Activated CD8-positive, alpha-beta memory T cell treated with anti-CD3 and anti-CD28 coated beads for 36 hours (primary cell): ENCODE measurements around the gene JAKMIP1. TPM values are rescaled to one million over a fixed set of nuclear protein-coding genes. Genes with fewer than 3 reads are reported as not detected.

Experiments
- CTCF ChIA-PET: fragments of 350-600 bp; sonication (Branson Sonifier 250); formaldehyde crosslinking; loops from one replicate; lab custom pipeline; 2021; ENCODE audit warnings: antibody characterized with exemption; lab: Charles Lee
- POLR2A ChIA-PET: fragments of 350-600 bp; sonication (Branson Sonifier 250); formaldehyde crosslinking; loops from one replicate; lab custom pipeline; 2021; ENCODE audit warnings: antibody characterized with exemption; lab: Charles Lee
- total RNA-seq, 2 experiments: library from RNA; stranded (reverse); gene quantifications; one replicate each; pipeline ENCODE4 v1.2.3, GENCODE V29; 2021

Gene JAKMIP1
- total RNA-seq, 2 experiments from 2014 or later, result 12.4 to 12.5 TPM

- ChIA-PET POLR2A (no interaction called here), CTCF (no interaction called here)
Observed at GRCh38 chr4:6193399-6193798, 7.0 kb downstream of the JAKMIP1 start.

- POLR2A ChIA-PET, result interaction anchor here (0.7 kb wide), 1 partner anchor 20 kb away, joined by 3 read pairs; no protein-coding TSS in a partner anchor
- CTCF ChIA-PET, result interaction anchor here (1.0 kb wide), 1 partner anchor 12 kb away, joined by 3 read pairs; no protein-coding TSS in a partner anchor
Observed at GRCh38 chr4:6192245-6192644, 8.1 kb downstream of the JAKMIP1 start.

GRCh38 chr4:6191448-6192130 lies 8.8 kb downstream of the JAKMIP1 start:
- ChIA-PET POLR2A (interaction anchor here (0.7 kb wide), 1 partner anchor 19 kb away, joined by 3 read pairs; no protein-coding TSS in a partner anchor), CTCF (interaction anchor here (1.0 kb wide), 1 partner anchor 57 kb away, joined by 4 read pairs; no protein-coding TSS in a partner anchor)

- CTCF ChIA-PET, result interaction anchor here (0.8 to 1.0 kb wide), 2 partner anchors 9 to 56 kb away, joined by 3 to 4 read pairs; no protein-coding TSS in a partner anchor
- POLR2A ChIA-PET, result no interaction called here
Observed at GRCh38 chr4:6190486-6190885, 9.9 kb downstream of the JAKMIP1 start.

GRCh38 chr4:6189511-6189910 lies 10.8 kb downstream of the JAKMIP1 start:
- POLR2A ChIA-PET, result no interaction called here
- CTCF ChIA-PET, result no interaction called here

GRCh38 chr4:6188687-6189305 lies 11.6 kb downstream of the JAKMIP1 start:
- POLR2A ChIA-PET, result no interaction called here
- CTCF ChIA-PET, result no interaction called here

- CTCF ChIA-PET, result interaction anchor here (1.0 to 2.1 kb wide), 2 partner anchors 15 to 50 kb away, joined by 3 to 5 read pairs; no protein-coding TSS in a partner anchor
Observed at GRCh38 chr4:6184169-6184568, 16.2 kb downstream of the JAKMIP1 start.

GRCh38 chr4:6183740-6184139 lies 16.6 kb downstream of the JAKMIP1 start:
- CTCF ChIA-PET, result interaction anchor here (1.0 to 2.1 kb wide), 2 partner anchors 15 to 49 kb away, joined by 3 to 5 read pairs; no protein-coding TSS in a partner anchor
- POLR2A ChIA-PET, result interaction anchor here (7.3 kb wide), 1 partner anchor 15 kb away, joined by 102 read pairs; the partner anchor contains the start of gene JAKMIP1

More at GRCh38 chr4:6184169-6184568, 16.2 kb downstream of the JAKMIP1 start:
- POLR2A ChIA-PET, result interaction anchor here (7.3 kb wide), 1 partner anchor 15 kb away, joined by 102 read pairs; the partner anchor contains the start of gene JAKMIP1

GRCh38 chr4:6182376-6183280 lies 17.7 kb downstream of the JAKMIP1 start:
- POLR2A ChIA-PET, result interaction anchor here (0.7 to 7.3 kb wide), 2 partner anchors 13 to 16 kb away, joined by 4 to 102 read pairs; partner anchors contain the start of gene JAKMIP1
- CTCF ChIA-PET, result interaction anchor here (1.5 to 3.2 kb wide), 2 partner anchors 16 to 145 kb away, joined by 3 to 14 read pairs; no protein-coding TSS in a partner anchor

- ChIA-PET POLR2A (interaction anchor here (1.5 to 7.3 kb wide), 2 partner anchors 15 to 18 kb away, joined by 3 to 102 read pairs; partner anchors contain the start of gene JAKMIP1), CTCF (interaction anchor here (0.5 to 3.2 kb wide), 6 partner anchors 9 to 146 kb away, joined by 3 to 14 read pairs (median 3); no protein-coding TSS in a partner anchor)
Observed at GRCh38 chr4:6180841-6181631, 19.3 kb downstream of the JAKMIP1 start.

- ChIA-PET CTCF (interaction anchor here (3.2 kb wide), 1 partner anchor 19 kb away, joined by 14 read pairs; no protein-coding TSS in a partner anchor), POLR2A (interaction anchor here (7.3 kb wide), 1 partner anchor 20 kb away, joined by 102 read pairs; the partner anchor contains the start of gene JAKMIP1)
Observed at GRCh38 chr4:6179362-6179761, 21.0 kb downstream of the JAKMIP1 start.

- POLR2A ChIA-PET, result interaction anchor here (7.3 kb wide), 1 partner anchor 20 kb away, joined by 102 read pairs; the partner anchor contains the start of gene JAKMIP1
- CTCF ChIA-PET, result no interaction called here
Observed at GRCh38 chr4:6178757-6179156, 21.6 kb downstream of the JAKMIP1 start.

- ChIA-PET CTCF (no interaction called here), POLR2A (interaction anchor here (7.3 kb wide), 1 partner anchor 21 kb away, joined by 102 read pairs; the partner anchor contains the start of gene JAKMIP1)
Observed at GRCh38 chr4:6177587-6178197, 22.7 kb downstream of the JAKMIP1 start.

- POLR2A ChIA-PET, result no interaction called here
- CTCF ChIA-PET, result no interaction called here
Observed at GRCh38 chr4:6175426-6175825, 24.9 kb downstream of the JAKMIP1 start.

GRCh38 chr4:6172927-6173200 lies 27.5 kb downstream of the JAKMIP1 start:
- ChIA-PET CTCF (interaction anchor here (1.5 kb wide), 1 partner anchor 9 kb away, joined by 5 read pairs; no protein-coding TSS in a partner anchor), POLR2A (interaction anchor here (1.2 kb wide), 1 partner anchor 26 kb away, joined by 7 read pairs; no protein-coding TSS in a partner anchor)

- POLR2A ChIA-PET, result interaction anchor here (0.5 to 1.2 kb wide), 2 partner anchors 20 to 26 kb away, joined by 3 to 7 read pairs; no protein-coding TSS in a partner anchor
- CTCF ChIA-PET, result interaction anchor here (1.5 kb wide), 1 partner anchor 9 kb away, joined by 5 read pairs; no protein-coding TSS in a partner anchor
Observed at GRCh38 chr4:6172093-6172926, 28.0 kb downstream of the JAKMIP1 start.
